Activated CD4-positive, alpha-beta T cell treated with anti-CD3 and anti-CD28 coated beads, Interleukin-2, amount 50 U/mL, for 24 hours (primary cell): ENCODE measurements around the gene MYZAP.

Experiments
- DNase-seq, 2 donors: peaks; one replicate each; pipeline ENCODE4 v3.0.0-alpha.2; 2020; ENCODE audit warnings: low read depth in 1 of 2, low spot score in 1 of 2

The MYZAP gene

DNA sequence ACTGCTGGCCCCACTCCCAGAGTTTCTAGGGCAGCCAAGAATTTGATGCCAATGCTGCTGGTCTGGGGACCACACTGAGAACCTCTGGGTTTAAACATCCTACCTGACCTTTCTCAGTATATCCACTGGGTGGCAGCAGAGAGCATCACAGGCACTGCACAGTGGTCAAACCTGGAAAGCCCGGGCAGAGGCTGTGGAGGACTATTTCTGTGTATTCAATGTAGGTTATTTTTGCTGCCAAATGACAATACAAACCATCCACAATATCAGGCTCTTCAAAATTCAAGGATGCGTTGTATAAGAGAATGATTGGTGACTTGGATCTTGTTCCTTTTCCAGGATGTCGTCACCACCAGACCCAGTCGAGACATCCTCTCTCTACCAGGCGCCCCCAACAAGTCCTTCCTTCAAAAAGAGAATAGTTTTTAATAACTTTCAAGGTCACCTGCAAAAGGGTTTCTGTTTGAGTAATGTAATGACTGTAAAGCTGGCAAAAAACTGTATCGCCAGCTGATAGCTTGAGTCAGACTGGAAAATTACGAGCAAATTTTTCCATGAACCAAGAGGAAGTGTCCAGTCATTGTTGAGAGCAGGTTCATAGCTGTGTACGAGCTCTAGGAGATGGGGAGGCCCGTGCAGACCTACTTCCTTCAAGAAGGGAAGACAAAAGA lies 30.5 kb upstream of the MYZAP start:
- DNase-seq, result peak; percentile 34 to 59

GRCh38 chr15:57562196-57562769 lies 29.4 kb upstream of the MYZAP start:
- DNase-seq, result no peak

DNA sequence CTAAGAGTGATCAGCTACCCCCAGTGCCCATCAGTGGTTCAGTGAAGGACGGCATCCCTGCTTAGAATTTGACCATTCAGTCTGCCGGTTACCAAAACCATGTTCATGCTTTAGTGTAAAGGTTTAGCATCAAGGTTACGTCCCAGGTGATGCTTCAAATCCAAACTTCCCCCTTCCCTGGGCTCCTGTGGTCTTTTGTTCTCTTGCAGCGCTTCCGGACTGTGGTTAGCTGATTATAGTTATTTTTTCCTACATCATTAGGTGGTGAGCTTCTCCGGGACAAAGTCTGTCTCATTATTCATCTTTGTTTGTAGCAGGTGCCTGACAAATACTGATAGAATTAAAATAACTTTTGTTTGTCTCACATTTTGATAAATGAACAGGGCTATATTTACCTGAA lies 28.3 kb upstream of the MYZAP start:
- no peak for DNase-seq

- peak in 1 of 2 donors; percentile 17 for DNase-seq
Observed at GRCh38 chr15:57565311-57565710, 26.4 kb upstream of the MYZAP start.

- DNase-seq, result no peak
Observed at GRCh38 chr15:57566834-57567233, 24.9 kb upstream of the MYZAP start.

DNA sequence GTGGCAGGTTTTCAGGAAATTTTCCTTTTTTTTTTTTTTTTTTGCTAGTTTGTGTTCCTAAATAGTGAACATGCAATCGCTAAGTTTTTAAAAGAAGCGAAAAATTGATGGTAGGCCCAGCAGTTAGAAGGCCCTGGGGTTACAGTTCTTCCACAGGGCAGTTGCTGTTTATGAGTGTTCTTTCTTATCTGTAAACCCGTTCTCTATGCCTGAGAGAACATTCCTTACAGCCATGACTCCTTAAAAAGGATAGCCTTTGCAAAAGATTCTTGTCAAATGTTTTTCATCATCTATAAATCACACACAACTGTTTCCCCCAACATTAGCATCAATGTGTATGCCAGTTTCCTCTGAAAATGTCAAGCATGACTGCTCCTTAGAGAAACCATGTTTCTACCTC lies 23.8 kb upstream of the MYZAP start:
- DNase-seq, result no peak

DNA sequence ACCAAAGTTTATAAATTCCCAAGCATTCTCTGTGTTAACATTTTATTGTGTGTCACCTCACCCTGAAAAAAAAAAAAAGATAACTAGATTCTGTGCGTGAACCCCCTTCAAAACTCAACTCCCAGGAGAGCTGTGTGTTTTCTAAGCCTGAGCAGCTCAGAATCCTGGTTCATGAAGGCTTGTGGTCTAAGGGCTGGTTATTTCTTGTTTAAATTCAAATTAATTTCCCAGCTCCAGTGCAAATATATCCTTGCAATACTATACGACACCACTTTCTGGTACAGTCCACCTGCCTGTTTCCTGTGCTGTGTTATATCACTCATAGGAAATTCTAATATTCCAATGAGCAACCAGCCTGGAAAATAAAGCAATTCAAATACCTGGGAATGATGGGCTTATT lies 23.4 kb upstream of the MYZAP start:
- no peak for DNase-seq

GRCh38 chr15:57570340-57570739 lies 21.4 kb upstream of the MYZAP start:
- DNase-seq, result no peak

DNA sequence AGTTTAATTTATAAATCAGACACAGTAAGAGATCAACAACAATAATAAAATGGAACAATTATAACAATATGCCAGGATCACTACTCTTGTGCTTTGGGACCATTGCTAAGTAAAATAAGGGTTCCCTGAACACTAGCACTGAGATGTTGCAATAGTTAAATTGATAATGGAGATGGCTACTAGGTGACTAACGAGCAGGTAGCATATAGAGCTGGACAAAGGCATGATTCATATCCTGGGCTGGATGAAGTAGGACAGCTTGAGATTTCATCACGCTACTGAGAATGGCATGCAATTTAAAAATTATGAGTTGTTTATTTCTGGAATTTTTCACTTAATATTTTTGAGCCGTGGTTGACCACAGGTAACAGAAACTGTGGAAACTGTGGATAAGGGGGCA lies 20.7 kb upstream of the MYZAP start:
- no peak for DNase-seq

DNA sequence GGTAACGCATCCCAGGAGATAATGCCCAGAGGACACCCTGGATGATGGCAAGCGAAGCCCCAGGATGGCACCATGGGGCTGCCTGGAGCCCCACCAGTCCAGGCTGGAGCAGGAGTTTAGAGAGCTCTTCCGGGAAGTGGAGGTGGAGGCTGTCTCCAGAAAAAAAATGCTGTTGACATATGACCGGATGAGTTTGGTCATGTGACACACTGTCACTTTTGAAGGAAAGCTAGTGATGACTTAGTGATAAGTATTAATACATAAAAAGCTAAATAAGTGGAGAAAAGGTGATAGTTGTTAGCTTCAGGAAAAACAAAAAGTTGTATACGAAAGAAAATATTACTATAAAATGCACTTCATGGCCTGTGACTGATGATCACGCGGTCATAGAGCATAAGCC lies 20.0 kb upstream of the MYZAP start:
- DNase-seq, result no peak

DNA sequence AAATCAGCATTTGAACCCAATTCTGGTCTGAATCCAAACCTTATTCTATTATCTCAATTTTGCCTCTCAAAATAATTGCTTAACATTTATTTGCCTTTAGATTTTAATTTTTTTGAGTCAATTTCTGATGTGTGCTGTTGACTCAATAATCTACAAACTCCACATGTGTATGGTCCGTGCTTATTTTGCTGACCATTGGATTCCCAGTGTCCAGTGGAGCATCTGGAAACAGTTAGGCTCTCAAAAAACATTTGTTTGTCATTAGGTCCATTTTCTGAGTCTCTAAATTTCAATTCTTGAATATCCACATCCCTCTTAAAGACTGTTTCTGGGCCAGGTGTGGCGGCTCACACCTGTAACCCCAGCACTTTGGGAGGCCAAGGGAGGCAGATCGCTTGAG lies 19.2 kb upstream of the MYZAP start:
- no peak for DNase-seq

DNA sequence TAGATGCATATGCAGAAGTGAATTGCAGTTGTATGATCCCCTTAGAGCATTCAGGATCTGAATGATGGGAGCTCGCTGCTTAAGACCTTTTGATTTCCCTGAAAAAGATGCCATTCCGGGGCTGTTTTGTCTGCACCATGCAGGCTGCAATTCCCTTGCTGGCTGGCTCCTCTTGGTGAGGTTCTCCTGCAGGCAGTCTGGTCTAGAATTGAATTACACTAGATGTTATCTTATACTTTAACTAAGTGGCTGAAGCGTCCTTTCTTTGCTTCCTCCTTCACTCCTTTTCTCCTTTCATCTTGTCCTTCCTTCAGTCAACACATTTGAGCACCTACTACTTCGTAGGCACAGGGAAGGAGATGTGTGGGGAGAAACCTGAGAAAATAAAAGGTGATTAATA lies 18.6 kb upstream of the MYZAP start:
- DNase-seq, result no peak

- no peak for DNase-seq
Observed at GRCh38 chr15:57575363-57575762, 16.3 kb upstream of the MYZAP start.

GRCh38 chr15:57578288-57578900 lies 13.3 kb upstream of the MYZAP start:
- DNase-seq, result no peak

DNA sequence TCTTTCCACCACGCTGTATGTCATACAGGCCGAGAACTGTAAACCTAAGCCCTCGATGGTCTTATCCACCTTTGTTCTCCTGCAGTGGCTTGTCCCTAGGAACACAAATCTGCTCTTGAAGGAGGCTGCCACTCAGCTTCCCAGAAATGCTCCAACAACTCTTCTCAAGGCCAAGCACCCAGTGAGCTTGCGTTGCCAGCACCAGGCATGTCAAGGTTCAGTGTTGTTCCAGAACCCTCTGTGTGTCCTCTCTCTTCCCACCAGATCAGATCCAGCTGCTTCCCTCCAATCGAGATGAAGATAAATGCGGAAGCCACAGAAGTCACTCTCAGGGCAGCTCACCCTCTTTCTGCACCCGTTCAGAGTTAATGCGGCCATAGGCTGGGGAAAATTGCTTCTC lies 11.3 kb upstream of the MYZAP start:
- DNase-seq, result no peak

GRCh38 chr15:57580866-57581265 lies 10.8 kb upstream of the MYZAP start:
- no peak for DNase-seq

DNA sequence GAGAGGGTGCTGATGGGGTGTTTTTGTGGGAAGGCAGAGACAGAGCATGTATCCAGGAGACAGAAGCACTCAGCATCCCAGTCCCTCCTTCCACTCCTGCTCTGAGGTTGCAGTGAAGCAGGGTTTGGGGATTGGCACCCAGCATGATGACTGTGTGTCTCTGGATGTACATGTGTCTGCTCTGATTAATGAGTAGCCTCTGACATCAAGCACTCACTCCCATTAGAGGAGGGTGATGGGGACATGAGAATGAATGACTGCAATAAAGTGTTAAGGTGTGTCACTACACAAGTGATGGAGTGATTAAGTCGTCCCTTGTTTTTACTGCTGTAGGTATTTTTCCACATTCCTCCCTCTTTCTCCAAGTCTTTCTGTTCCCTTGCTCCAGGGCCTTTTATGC lies 9.6 kb upstream of the MYZAP start:
- DNase-seq, result no peak

- no peak for DNase-seq
Observed at GRCh38 chr15:57583282-57583681, 8.4 kb upstream of the MYZAP start.

DNA sequence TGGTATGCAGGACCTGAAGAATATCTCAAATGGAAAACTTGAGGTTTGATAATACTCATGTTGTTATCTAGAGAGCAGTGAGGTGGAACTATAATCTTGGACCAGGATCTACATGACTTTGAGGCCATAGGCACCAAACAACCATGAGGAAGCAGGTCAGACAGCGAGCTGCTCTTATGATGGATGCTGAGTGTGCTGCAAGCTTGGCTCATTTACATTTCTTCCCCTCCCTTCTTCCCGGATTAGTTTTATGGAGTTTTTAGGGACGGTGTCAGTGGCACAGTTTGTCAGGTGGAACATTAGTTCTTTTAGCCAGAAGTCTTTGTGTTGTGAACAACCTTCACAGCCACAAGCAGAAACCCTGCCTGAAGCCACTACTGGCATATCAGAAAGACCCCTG lies 8.0 kb upstream of the MYZAP start:
- no peak for DNase-seq

- no peak for DNase-seq
Observed at GRCh38 chr15:57586661-57587424, 4.9 kb upstream of the MYZAP start.

GRCh38 chr15:57589281-57589680 lies 2.4 kb upstream of the MYZAP start:
- no peak for DNase-seq

GRCh38 chr15:57589754-57590153 lies 1.9 kb upstream of the MYZAP start:
- no peak for DNase-seq
